NCI-H1694 (cell line): ENCODE data around the gene EAPP.
"Not testable (repeated sequence)": the region's sequence is repeated elsewhere in the genome, so short reads cannot be mapped to it uniquely, and the experiment has no call there.

Source experiments
- DNase-seq: peaks from one replicate; lab custom pipeline; 2025; lab: John Stamatoyannopoulos, UW

The EAPP gene

GRCh38 chr14:34539407-34540180, at the start of gene EAPP:
EAPP (minus strand) TSS chr14:34539701; CDS start chr14:34539628, 73 bp downstream.
- no peak for DNase-seq

- no peak for DNase-seq
Observed at GRCh38 chr14:34583525-34583924, 44.0 kb upstream of the EAPP start.

GRCh38 chr14:34582117-34582680, 42.7 kb upstream of the EAPP start:
- no peak for DNase-seq

GRCh38 chr14:34580381-34580780, 40.9 kb upstream of the EAPP start:
- no peak for DNase-seq

GRCh38 chr14:34571771-34572170, 32.3 kb upstream of the EAPP start:
- DNase-seq = no peak

- DNase-seq = no peak
Observed at GRCh38 chr14:34569750-34570149, 30.2 kb upstream of the EAPP start.

- no peak for DNase-seq
Observed at GRCh38 chr14:34568803-34569202, 29.3 kb upstream of the EAPP start.

- DNase-seq = no peak
Observed at GRCh38 chr14:34562776-34563150, 23.3 kb upstream of the EAPP start.

- not testable (repeated sequence) for DNase-seq
Observed at GRCh38 chr14:34562037-34562775, 22.7 kb upstream of the EAPP start.

GRCh38 chr14:34556498-34556829, 17.0 kb upstream of the EAPP start:
- not testable (repeated sequence) for DNase-seq

- DNase-seq = not testable (repeated sequence)
Observed at GRCh38 chr14:34555583-34556497, 16.3 kb upstream of the EAPP start.

- DNase-seq = no peak
Observed at GRCh38 chr14:34554540-34555250, 15.2 kb upstream of the EAPP start.

- not testable (repeated sequence) for DNase-seq
Observed at GRCh38 chr14:34549276-34549966, 9.9 kb upstream of the EAPP start.

GRCh38 chr14:34548472-34548981, 9.0 kb upstream of the EAPP start:
- DNase-seq = no peak

- DNase-seq = not testable (repeated sequence)
Observed at GRCh38 chr14:34547136-34547520, 7.6 kb upstream of the EAPP start.

- not testable (repeated sequence) for DNase-seq
Observed at GRCh38 chr14:34546272-34547135, 7.0 kb upstream of the EAPP start.

- DNase-seq = not testable (repeated sequence)
Observed at GRCh38 chr14:34540181-34541059, 919 bp upstream of the EAPP start.

GRCh38 chr14:34538871-34539406, 562 bp downstream of the EAPP start:
- no peak for DNase-seq
